Activated T-cell treated with anti-CD3 and anti-CD28 coated beads, Interleukin-2, amount 50 U/mL, for 4 hours (primary cell): ENCODE results near the gene PAX9. TPM values are rescaled to one million over a fixed set of nuclear protein-coding genes. Genes with fewer than 3 reads are reported as not detected.
A peak's percentile ranks its signal among the peaks of the same experiment; 100 is the strongest.

ENCODE experiments used
- ATAC-seq, 2 donors: fragments of 200-7000 bp; cut with Tn5 transposase; one replicate each; pipeline ENCODE4 v1.10.0; 2021
- DNase-seq: peaks from one replicate; pipeline ENCODE4 v3.0.0-alpha.2; 2020
- H3K27me3 Mint-ChIP-seq: one replicate; pipeline ENCODE4 v1.8.0; 2021; ENCODE audit warnings: low read depth, mixed read lengths
- H3K36me3 Mint-ChIP-seq: one replicate; pipeline ENCODE4 v1.8.0; 2022; ENCODE audit warnings: mixed read lengths; ENCODE audit not compliant: insufficient read depth
- H3K4me1 Mint-ChIP-seq: one replicate; pipeline ENCODE4 v1.8.0; 2021; ENCODE audit warnings: low read depth, mixed read lengths
- H3K4me3 Mint-ChIP-seq: one replicate; pipeline ENCODE4 v1.8.0; 2021; ENCODE audit warnings: mild to moderate bottlenecking, moderate library complexity, mixed read lengths
- H3K9me3 Mint-ChIP-seq: one replicate; pipeline ENCODE4 v1.8.0; 2021; ENCODE audit warnings: mixed read lengths
- total RNA-seq, 3 donors: library from RNA; stranded (reverse); gene quantifications; one replicate each; pipeline ENCODE4 v1.2.1, GENCODE V29; 2021

Gene PAX9
- total RNA-seq, 3 donors from 2014 or later: 0.08 TPM; not detected in 2

- no peak overlapping the region for H3K4me3 Mint-ChIP-seq
- DNase-seq: no peak
- H3K4me1 Mint-ChIP-seq: peaks cover 6% of the 10 kb centered on the region
- H3K36me3 Mint-ChIP-seq: no peaks in the 10 kb centered on the region
- no peaks in the 10 kb centered on the region for H3K9me3 Mint-ChIP-seq
- H3K27me3 Mint-ChIP-seq: peaks cover 75% of the 10 kb centered on the region
- ATAC-seq: no peak
These were observed 11.6 kb upstream of the PAX9 start for GRCh38 chr14:36649872-36650650.

- Mint-ChIP-seq H3K36me3 (no peaks in the 10 kb centered on the region), H3K4me1 (peaks cover 27% of the 10 kb centered on the region), H3K4me3 (no peak overlapping the region), H3K9me3 (no peaks in the 10 kb centered on the region), H3K27me3 (peaks cover 84% of the 10 kb centered on the region)
- ATAC-seq (no peak), DNase-seq (no peak)
These were observed 9.0 kb upstream of the PAX9 start for GRCh38 chr14:36652542-36653201.

- H3K27me3 Mint-ChIP-seq: peaks cover 84% of the 10 kb centered on the region
- ATAC-seq: no peak
- no peaks in the 10 kb centered on the region for H3K9me3 Mint-ChIP-seq
- no peak overlapping the region for H3K4me3 Mint-ChIP-seq
- no peaks in the 10 kb centered on the region for H3K36me3 Mint-ChIP-seq
- DNase-seq: no peak
- peaks cover 25% of the 10 kb centered on the region for H3K4me1 Mint-ChIP-seq
These were observed 8.2 kb upstream of the PAX9 start for GRCh38 chr14:36653413-36653812.

- Mint-ChIP-seq H3K9me3 (no peaks in the 10 kb centered on the region), H3K36me3 (no peaks in the 10 kb centered on the region), H3K27me3 (peaks cover 88% of the 10 kb centered on the region), H3K4me1 (peaks cover 27% of the 10 kb centered on the region), H3K4me3 (no peak overlapping the region)
- ATAC-seq: no peak
- DNase-seq: no peak
These were observed 7.5 kb upstream of the PAX9 start for GRCh38 chr14:36653962-36654793.

- no peaks in the 10 kb centered on the region for H3K36me3 Mint-ChIP-seq
- no peak overlapping the region for H3K4me3 Mint-ChIP-seq
- peaks cover 30% of the 10 kb centered on the region for H3K4me1 Mint-ChIP-seq
- DNase-seq: no peak
- H3K9me3 Mint-ChIP-seq: no peaks in the 10 kb centered on the region
- H3K27me3 Mint-ChIP-seq: peaks cover 92% of the 10 kb centered on the region
- no peak for ATAC-seq
These were observed 6.8 kb upstream of the PAX9 start for GRCh38 chr14:36654794-36655381.

GRCh38 chr14:36655571-36655962 lies 6.1 kb upstream of the PAX9 start:
- no peak overlapping the region for H3K4me3 Mint-ChIP-seq
- ATAC-seq: no peak

GRCh38 chr14:36655963-36656686 lies 5.5 kb upstream of the PAX9 start:
- no peak overlapping the region for H3K4me3 Mint-ChIP-seq
- peaks cover 30% of the 10 kb centered on the region for H3K4me1 Mint-ChIP-seq
- ATAC-seq: peak; percentile 28 to 59
- H3K27me3 Mint-ChIP-seq: peaks cover 93% of the 10 kb centered on the region
- no peak for DNase-seq
- no peaks in the 10 kb centered on the region for H3K36me3 Mint-ChIP-seq
- H3K9me3 Mint-ChIP-seq: no peaks in the 10 kb centered on the region

More at GRCh38 chr14:36655571-36655962, 6.1 kb upstream of the PAX9 start:
- peaks cover 30% of the 10 kb centered on the region for H3K4me1 Mint-ChIP-seq
- H3K27me3 Mint-ChIP-seq: peaks cover 92% of the 10 kb centered on the region
- H3K36me3 Mint-ChIP-seq: no peaks in the 10 kb centered on the region
- H3K9me3 Mint-ChIP-seq: no peaks in the 10 kb centered on the region
- DNase-seq: no peak

- H3K9me3 Mint-ChIP-seq: no peaks in the 10 kb centered on the region
- H3K4me3 Mint-ChIP-seq: no peak overlapping the region
- no peak for DNase-seq
- peak in 1 of 2 donors; percentile 2 for ATAC-seq
- peaks cover 37% of the 10 kb centered on the region for H3K4me1 Mint-ChIP-seq
- H3K27me3 Mint-ChIP-seq: peaks cover 93% of the 10 kb centered on the region
- H3K36me3 Mint-ChIP-seq: no peaks in the 10 kb centered on the region
These were observed 4.8 kb upstream of the PAX9 start for GRCh38 chr14:36656687-36657398.

- Mint-ChIP-seq H3K4me3 (no peak overlapping the region), H3K27me3 (peaks cover 97% of the 10 kb centered on the region), H3K36me3 (no peaks in the 10 kb centered on the region), H3K9me3 (no peaks in the 10 kb centered on the region), H3K4me1 (peaks cover 44% of the 10 kb centered on the region)
- DNase-seq: no peak
- ATAC-seq: no peak
These were observed 4.1 kb upstream of the PAX9 start for GRCh38 chr14:36657399-36658122.

GRCh38 chr14:36658123-36659009 lies 3.3 kb upstream of the PAX9 start:
- H3K4me3 Mint-ChIP-seq: no peak overlapping the region
- no peaks in the 10 kb centered on the region for H3K9me3 Mint-ChIP-seq
- H3K4me1 Mint-ChIP-seq: peaks cover 47% of the 10 kb centered on the region

GRCh38 chr14:36659010-36659821 lies 2.4 kb upstream of the PAX9 start:
- ATAC-seq (no peak), DNase-seq (no peak)
- H3K4me1 Mint-ChIP-seq: peaks cover 52% of the 10 kb centered on the region
- peaks cover 98% of the 10 kb centered on the region for H3K27me3 Mint-ChIP-seq
- H3K4me3 Mint-ChIP-seq: peak overlapping the region; percentile 27
- no peaks in the 10 kb centered on the region for H3K36me3 Mint-ChIP-seq
- no peaks in the 10 kb centered on the region for H3K9me3 Mint-ChIP-seq

More at GRCh38 chr14:36658123-36659009, 3.3 kb upstream of the PAX9 start:
- Mint-ChIP-seq H3K36me3 (no peaks in the 10 kb centered on the region), H3K27me3 (peaks cover 98% of the 10 kb centered on the region)
- DNase-seq (no peak), ATAC-seq (no peak)
